ENCODE results near the gene PAQR9. TPM values are rescaled to one million over a fixed set of nuclear protein-coding genes. Genes with fewer than 3 reads are reported as not detected.

The PAQR9 gene
- total and polyA plus RNA-seq, 10 donors: 0.04 to 0.64 (median 0.42) TPM; not detected in 6

GRCh38 chr3:142935963-142936362 lies 27.5 kb downstream of the PAQR9 start:
- no peak for DNase-seq
- Histone ChIP-seq H3K4me3 (no peak overlapping the region), H3K27me3 (replicated peaks in 1 of 7) (peaks cover 0 to 6% (median 0%) of the 10 kb centered on the region in 7 donors), H3K4me1 (no peaks in the 10 kb centered on the region), H3K27ac (no peak overlapping the region), H3K36me3 (no peaks in the 10 kb centered on the region), H3K9me3 (no peaks in the 10 kb centered on the region)
- TF ChIP-seq POLR2AphosphoS5 (IDR thresholded peaks at IDR 0.05) (no peak), POLR2A (IDR thresholded peaks at IDR 0.05) (no peak), CTCF (IDR thresholded peaks at IDR 0.05 in 8 of 11, conservative IDR thresholded peaks at IDR 0.05 in 3 of 11) (no peak)
- intact Hi-C loops (cut with DNase I; ENCODE audit: low total_unique reads): no loop called here
- WGBS, 5 donors: 69 to 85% (median 80%) methylated on average over 5 of the region's 5 CpGs

- H3K36me3 ChIP-seq: no peaks in the 10 kb centered on the region
- H3K27ac ChIP-seq: no peak overlapping the region
- H3K4me3 ChIP-seq: no peak overlapping the region
- no peak for DNase-seq
- intact Hi-C loops (cut with DNase I; ENCODE audit: low total_unique reads): no loop called here
- H3K27me3 ChIP-seq (replicated peaks in 1 of 7): peaks cover 0 to 6% (median 0%) of the 10 kb centered on the region in 7 donors
- no peaks in the 10 kb centered on the region for H3K4me1 ChIP-seq
- H3K9me3 ChIP-seq: no peaks in the 10 kb centered on the region
- WGBS, 5 donors: 86 to 94% (median 90%) methylated on average over 3 of the region's 3 CpGs
- TF ChIP-seq POLR2AphosphoS5 (IDR thresholded peaks at IDR 0.05) (no peak), POLR2A (IDR thresholded peaks at IDR 0.05) (no peak), CTCF (IDR thresholded peaks at IDR 0.05 in 8 of 11, conservative IDR thresholded peaks at IDR 0.05 in 3 of 11) (no peak)
Measured at GRCh38 chr3:142934887-142935269, 28.6 kb downstream of the PAQR9 start.

- TF ChIP-seq CTCF (IDR thresholded peaks at IDR 0.05 in 8 of 11, conservative IDR thresholded peaks at IDR 0.05 in 3 of 11): no peak
- no peak for TF ChIP-seq POLR2A (IDR thresholded peaks at IDR 0.05)
- no peak for TF ChIP-seq POLR2AphosphoS5 (IDR thresholded peaks at IDR 0.05)
- Histone ChIP-seq H3K4me1 (no peaks in the 10 kb centered on the region), H3K27ac (no peak overlapping the region), H3K36me3 (no peaks in the 10 kb centered on the region), H3K4me3 (no peak overlapping the region), H3K9me3 (no peaks in the 10 kb centered on the region), H3K27me3 (replicated peaks in 1 of 7) (peaks cover 0 to 6% (median 0%) of the 10 kb centered on the region in 7 donors)
- WGBS, 5 donors: 74 to 84% (median 78%) methylated on average over 7 of the region's 7 CpGs
- DNase-seq: no peak
- intact Hi-C loops (cut with DNase I; ENCODE audit: low total_unique reads): no loop called here
Measured at GRCh38 chr3:142934128-142934886, 29.2 kb downstream of the PAQR9 start.

- TF ChIP-seq POLR2AphosphoS5 (IDR thresholded peaks at IDR 0.05) (no peak), CTCF (IDR thresholded peaks at IDR 0.05 in 8 of 11, conservative IDR thresholded peaks at IDR 0.05 in 3 of 11) (peak in 3 of 11 experiments; percentile 17 to 43 (median 24))
- no peak overlapping the region for H3K27ac ChIP-seq
- no peaks in the 10 kb centered on the region for H3K36me3 ChIP-seq
- H3K4me1 ChIP-seq: no peaks in the 10 kb centered on the region
- H3K27me3 ChIP-seq (replicated peaks in 1 of 7): peaks cover 0 to 6% (median 0%) of the 10 kb centered on the region in 7 donors
- no peaks in the 10 kb centered on the region for H3K9me3 ChIP-seq
- DNase-seq: peak; percentile 79
- WGBS, 5 donors: 57 to 82% (median 63%) methylated on average over 6 of the region's 6 CpGs
- H3K4me3 ChIP-seq: no peak overlapping the region
- intact Hi-C loops (cut with DNase I; ENCODE audit: low total_unique reads): no loop called here
Measured at GRCh38 chr3:142931222-142931621, 32.3 kb downstream of the PAQR9 start.
